PC-3 (cell line): ENCODE results near the gene AP5Z1.

ENCODE experiments used
- CTCF ChIP-seq: fragments of 300-600 bp; sonication (generic); conservative IDR thresholded peaks from 2 replicates; pipeline ENCODE4 v1.5.1; 2017; ENCODE audit warnings: antibody characterized with exemption, low read depth, mild to moderate bottlenecking, low read length
- EZH2 ChIP-seq: fragments of 300-600 bp; sonication (generic); IDR thresholded peaks from one replicate; pipeline ENCODE4 v1.6.1; 2017; ENCODE audit warnings: antibody characterized with exemption, mild to moderate bottlenecking, low read length; ENCODE audit not compliant: unreplicated experiment

- TF ChIP-seq CTCF (no peak), EZH2 (no peak)
Observed at GRCh38 chr7:4805984-4806300, 30.5 kb downstream of the AP5Z1 start.
